DOHH2 (cell line): Measurements from ENCODE around the gene SART1.

ENCODE experiments used
- H3F3A ChIP-seq: fragments of 200-600 bp; sonication (generic), shearing (Covaris generic); 2 replicates; pipeline ENCODE4 v1.6.0; 2016; ENCODE audit warnings: antibody characterized with exemption, mild to moderate bottlenecking; ENCODE audit not compliant: control insufficient read depth, insufficient read depth
- H3K27ac ChIP-seq: fragments of 200-600 bp; sonication (generic); 2 replicates; pipeline ENCODE4 v1.5.1; 2014; ENCODE audit warnings: low read depth, mild to moderate bottlenecking, low read length, moderate library complexity
- H3K27me3 ChIP-seq: fragments of 200-600 bp; sonication (generic); 2 replicates; pipeline ENCODE4 v1.6.1; 2014; ENCODE audit warnings: mild to moderate bottlenecking, low read length, mixed read lengths; ENCODE audit not compliant: control insufficient read depth
- H3K36me3 ChIP-seq: fragments of 200-600 bp; sonication (generic); 2 replicates; pipeline ENCODE4 v1.6.1; 2014; ENCODE audit warnings: mild to moderate bottlenecking, low read length, moderate library complexity, mixed read lengths; ENCODE audit not compliant: control insufficient read depth
- H3K4me1 ChIP-seq: fragments of 200-600 bp; sonication (generic); 2 replicates; pipeline ENCODE4 v1.6.1; 2014; ENCODE audit warnings: mild to moderate bottlenecking, low read length, mixed read lengths; ENCODE audit not compliant: control insufficient read depth
- H3K4me2 ChIP-seq: fragments of 200-600 bp; sonication (generic); 2 replicates; pipeline ENCODE4 v1.6.0; 2014; ENCODE audit warnings: mild to moderate bottlenecking, low read length, moderate library complexity
- H3K4me3 ChIP-seq: fragments of 200-600 bp; sonication (generic); 2 replicates; pipeline ENCODE4 v1.5.1; 2014; ENCODE audit warnings: mild to moderate bottlenecking, low read length, mixed read lengths
- H3K79me2 ChIP-seq: fragments of 200-600 bp; sonication (generic); 2 replicates; pipeline ENCODE4 v1.6.1; 2014; ENCODE audit warnings: mild to moderate bottlenecking, low read length, mixed read lengths; ENCODE audit not compliant: control insufficient read depth
- H3K9me2 ChIP-seq: fragments of 200-600 bp; sonication (generic); replicated peaks from 2 replicates; pipeline ENCODE4 v1.6.1; 2014; ENCODE audit warnings: mild to moderate bottlenecking, low read length, mixed read lengths; ENCODE audit not compliant: control insufficient read depth
- H3K9me3 ChIP-seq: fragments of 200-600 bp; sonication (generic); 2 replicates; pipeline ENCODE4 v1.6.1; 2014; ENCODE audit warnings: antibody characterized with exemption, low read length, mixed read lengths; ENCODE audit not compliant: control insufficient read depth, insufficient read depth
- H4K20me1 ChIP-seq: fragments of 200-600 bp; sonication (generic); 2 replicates; pipeline ENCODE4 v1.6.0; 2014; ENCODE audit warnings: low read depth, mild to moderate bottlenecking, antibody characterized with exemption, low read length, moderate library complexity; ENCODE audit not compliant: control insufficient read depth, insufficient read depth
- CTCF ChIP-seq: fragments of 200-600 bp; sonication (generic); IDR thresholded peaks from one replicate; pipeline ENCODE4 v1.5.1; 2014; ENCODE audit warnings: antibody characterized with exemption, mild to moderate bottlenecking, low read depth, low read length; ENCODE audit not compliant: poor library complexity, severe bottlenecking
- EZH2phosphoT487 ChIP-seq: fragments of 200-600 bp; sonication (generic); IDR thresholded peaks from 2 replicates; pipeline ENCODE4 v1.6.1; 2017; ENCODE audit warnings: borderline replicate concordance, mild to moderate bottlenecking, antibody characterized with exemption, low read length, moderate library complexity, mixed read lengths

SART1 gene

DNA sequence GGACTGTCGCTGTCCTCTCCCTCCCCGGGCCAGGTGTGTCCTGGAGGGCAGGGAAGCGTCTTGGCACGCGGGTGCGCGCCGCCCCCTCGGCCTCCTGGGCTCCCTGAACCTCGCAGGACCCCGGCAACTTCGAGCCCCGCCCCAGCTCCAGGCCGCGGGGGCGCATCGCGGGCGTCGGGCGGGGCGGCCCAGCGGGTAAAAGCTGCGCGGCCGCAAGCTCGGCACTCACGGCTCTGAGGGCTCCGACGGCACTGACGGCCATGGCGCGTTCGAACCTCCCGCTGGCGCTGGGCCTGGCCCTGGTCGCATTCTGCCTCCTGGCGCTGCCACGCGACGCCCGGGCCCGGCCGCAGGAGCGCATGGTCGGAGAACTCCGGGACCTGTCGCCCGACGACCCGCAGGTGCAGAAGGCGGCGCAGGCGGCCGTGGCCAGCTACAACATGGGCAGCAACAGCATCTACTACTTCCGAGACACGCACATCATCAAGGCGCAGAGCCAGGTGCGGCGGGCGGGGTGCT, 50.3 kb downstream of the SART1 start, which contains the start of gene CST6:
TSS of gene CST6 (plus strand) at position 224 of the 519 bp plus-strand sequence. CDS start at position 261, 37 bp downstream.
- H3K27ac ChIP-seq, result no peak within 1 kb of the TSS
- H3F3A ChIP-seq, result no peaks in the 10 kb centered on the region

GRCh38 chr11:66012371-66012945, 50.9 kb downstream of the SART1 start:
- Histone ChIP-seq H3F3A (no peaks in the 10 kb centered on the region), H3K9me3 (no peaks in the 10 kb centered on the region), H3K4me3 (no peak overlapping the region), H3K27me3 (0 out of 2 replicates have a peak, but pooled peaks cover 5% of the 10 kb centered on the region), H3K36me3 (no peaks in the 10 kb centered on the region), H3K4me1 (no peaks in the 10 kb centered on the region), H3K9me2 (no peaks in the 10 kb centered on the region), H3K79me2 (no peaks in the 10 kb centered on the region), H3K27ac (no peak overlapping the region), H4K20me1 (no peaks in the 10 kb centered on the region), H3K4me2 (no peak overlapping the region)
- no peak for TF ChIP-seq EZH2phosphoT487
- no peak for TF ChIP-seq CTCF

More for the DNA sequence above, 50.3 kb downstream of the SART1 start, which contains the start of gene CST6:
- Histone ChIP-seq H3K79me2 (no peaks in the 10 kb centered on the region), H3K9me2 (no peaks in the 10 kb centered on the region), H3K4me1 (no peaks in the 10 kb centered on the region), H4K20me1 (no peaks in the 10 kb centered on the region), H3K4me3 (no peak within 1 kb of the TSS), H3K27me3 (0 out of 2 replicates have a peak, but pooled peaks cover 5% of the 10 kb centered on the region), H3K9me3 (no peaks in the 10 kb centered on the region), H3K4me2 (no peak within 1 kb of the TSS), H3K36me3 (no peaks in the 10 kb centered on the region)
- TF ChIP-seq EZH2phosphoT487, result no peak
- TF ChIP-seq CTCF, result no peak

- H3K27ac ChIP-seq, result no peak overlapping the region
- H3F3A ChIP-seq, result no peaks in the 10 kb centered on the region
- H3K4me2 ChIP-seq, result no peak overlapping the region
- H3K9me3 ChIP-seq, result no peaks in the 10 kb centered on the region
- no peak overlapping the region for H3K4me3 ChIP-seq
- H3K79me2 ChIP-seq, result no peaks in the 10 kb centered on the region
- H3K9me2 ChIP-seq, result no peaks in the 10 kb centered on the region
- 0 out of 2 replicates have a peak, but pooled peaks cover 5% of the 10 kb centered on the region for H3K27me3 ChIP-seq
- no peaks in the 10 kb centered on the region for H3K4me1 ChIP-seq
- no peaks in the 10 kb centered on the region for H3K36me3 ChIP-seq
- H4K20me1 ChIP-seq, result no peaks in the 10 kb centered on the region
- no peak for TF ChIP-seq CTCF
- no peak for TF ChIP-seq EZH2phosphoT487
Observed at GRCh38 chr11:66012946-66013761, 51.6 kb downstream of the SART1 start.
